HG03175 (cell line): ENCODE measurements around the gene CDYL.
"Not testable (repeated sequence)": the region's sequence is repeated elsewhere in the genome, so short reads cannot be mapped to it uniquely, and the experiment has no call there.

ENCODE experiments used
- ATAC-seq: cut with Tn5 transposase; IDR thresholded peaks from one replicate; pipeline ENCODE4 v1.9.1; 2021; ENCODE audit warnings: mild to moderate bottlenecking, moderate library complexity; ENCODE audit not compliant: unreplicated experiment

The CDYL gene

DNA sequence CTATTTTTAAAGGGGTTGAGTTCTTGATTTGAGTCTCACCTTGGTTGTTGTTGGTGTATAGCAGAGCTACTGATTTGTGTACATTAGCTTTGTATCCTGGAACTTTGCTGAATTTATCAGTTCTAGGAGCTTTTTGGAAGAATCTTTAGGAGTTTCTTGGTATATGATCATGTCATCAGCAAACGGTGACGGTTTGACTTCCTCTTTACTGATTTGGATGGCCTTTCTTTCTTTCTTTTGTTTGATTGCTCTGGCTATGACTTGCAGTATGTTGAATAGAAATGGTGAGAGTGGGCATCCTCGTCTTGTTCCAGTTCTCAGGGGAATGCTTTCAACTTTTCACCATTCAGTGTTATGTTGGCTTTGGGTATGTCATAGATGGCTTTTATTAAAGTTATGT is 64.0 kb downstream of the CDYL start:
- ATAC-seq: no peak

DNA sequence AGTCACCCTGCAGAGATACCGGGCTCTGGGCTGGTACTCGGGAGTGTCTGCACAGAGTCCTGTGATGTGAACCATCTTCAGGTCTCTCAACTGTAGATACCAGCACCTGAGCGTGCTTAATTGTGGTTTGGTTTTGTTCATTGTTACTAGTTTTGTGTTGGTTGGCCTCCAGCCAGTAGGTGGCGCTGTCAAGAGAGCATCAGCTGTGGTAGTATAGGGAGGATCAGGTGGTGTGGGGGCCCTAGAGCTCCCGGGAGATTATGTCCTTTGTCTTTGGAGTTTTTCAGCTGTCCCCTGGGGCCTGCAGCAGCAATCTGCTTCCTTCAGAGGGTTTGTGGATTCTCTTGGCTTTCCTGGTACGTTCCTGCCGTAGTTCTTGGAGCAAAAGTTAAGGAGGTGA is 67.9 kb downstream of the CDYL start:
- no peak for ATAC-seq

DNA sequence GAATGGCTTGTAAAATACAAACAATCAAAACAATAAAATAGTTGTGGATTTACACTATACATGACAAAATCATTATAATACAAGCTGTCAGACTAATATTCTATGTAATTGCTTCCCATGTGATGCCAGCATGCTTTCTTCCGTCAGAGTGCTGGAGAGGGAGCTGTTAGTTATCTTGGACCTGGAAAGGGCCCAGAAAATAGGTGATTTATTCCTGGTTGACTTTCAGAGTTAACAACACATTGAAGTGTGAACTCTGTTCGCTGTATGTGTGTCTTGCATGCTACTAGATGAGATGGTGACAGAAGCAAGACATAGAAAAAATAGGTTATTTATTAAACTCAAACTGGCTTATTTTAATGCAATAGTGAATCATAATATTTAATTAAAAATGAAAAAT is 70.2 kb downstream of the CDYL start:
- no peak for ATAC-seq

DNA sequence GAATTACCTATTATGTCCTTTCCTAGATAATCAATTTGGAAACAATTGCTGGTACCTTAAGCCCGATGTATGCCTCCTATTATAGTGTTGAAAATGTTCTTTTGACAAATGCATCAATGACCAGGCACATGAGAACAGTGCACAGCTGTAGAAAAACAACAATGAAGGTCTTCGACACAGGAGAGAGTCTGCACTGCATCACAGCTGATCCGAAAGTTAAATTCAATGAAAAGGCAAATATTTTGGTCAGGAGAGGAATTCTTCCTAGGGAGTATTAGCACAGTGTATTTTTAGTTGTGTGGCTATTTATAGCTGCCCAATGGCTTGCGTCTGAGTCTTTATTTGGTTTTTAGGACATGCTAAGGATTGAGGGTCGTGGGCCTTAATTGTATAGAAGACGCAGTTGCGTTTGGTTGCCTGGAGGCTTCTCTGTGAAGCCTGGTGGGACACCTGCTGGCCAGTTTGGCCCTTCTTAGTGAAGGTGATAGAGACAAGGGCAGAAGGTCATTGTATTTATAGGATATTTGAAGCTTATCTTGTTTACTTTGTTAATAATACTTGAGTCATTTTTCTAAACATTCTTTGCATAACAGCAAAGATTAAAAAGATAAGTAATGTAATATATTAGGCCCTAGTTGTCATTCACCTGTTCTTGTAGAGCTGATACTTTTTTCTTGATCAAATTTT is 72.3 kb downstream of the CDYL start:
- ATAC-seq: no peak

DNA sequence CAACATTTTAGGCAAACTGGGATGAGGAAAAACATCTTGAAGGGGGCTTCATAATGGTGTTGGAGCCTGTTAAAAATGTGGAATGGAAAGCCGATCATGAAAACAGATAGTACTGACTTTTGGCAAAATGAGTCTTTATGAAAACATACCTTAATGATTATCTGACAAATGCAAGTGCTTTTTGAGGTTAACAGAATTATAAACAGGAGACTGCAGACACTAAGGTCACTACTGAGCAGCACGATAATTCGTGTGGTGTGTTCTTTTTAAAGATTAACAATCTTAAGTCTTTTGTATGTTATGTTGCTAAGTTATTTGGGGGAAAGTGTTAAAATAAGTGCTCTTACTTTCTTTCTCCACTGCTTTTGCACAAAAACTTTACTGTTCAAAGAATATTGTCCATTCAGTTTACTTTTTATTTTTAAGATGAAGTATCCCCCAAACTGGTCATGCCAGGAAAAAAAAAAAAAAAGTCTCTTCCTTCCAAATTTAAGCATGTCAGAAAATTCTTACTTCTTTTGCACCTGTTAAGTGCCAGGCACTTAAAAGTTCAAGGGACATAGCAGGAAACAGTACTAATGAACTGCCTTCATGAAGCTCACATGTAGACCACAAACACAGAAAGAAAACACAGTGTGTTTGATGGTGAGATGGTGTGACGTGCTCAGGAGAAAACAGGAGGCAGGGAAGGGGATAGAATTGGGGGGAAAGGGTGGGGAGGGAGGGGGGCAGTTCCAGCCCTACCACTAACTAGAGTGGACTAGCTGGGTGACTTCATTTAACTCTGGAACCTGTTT is 73.2 kb downstream of the CDYL start:
- ATAC-seq: no peak

DNA sequence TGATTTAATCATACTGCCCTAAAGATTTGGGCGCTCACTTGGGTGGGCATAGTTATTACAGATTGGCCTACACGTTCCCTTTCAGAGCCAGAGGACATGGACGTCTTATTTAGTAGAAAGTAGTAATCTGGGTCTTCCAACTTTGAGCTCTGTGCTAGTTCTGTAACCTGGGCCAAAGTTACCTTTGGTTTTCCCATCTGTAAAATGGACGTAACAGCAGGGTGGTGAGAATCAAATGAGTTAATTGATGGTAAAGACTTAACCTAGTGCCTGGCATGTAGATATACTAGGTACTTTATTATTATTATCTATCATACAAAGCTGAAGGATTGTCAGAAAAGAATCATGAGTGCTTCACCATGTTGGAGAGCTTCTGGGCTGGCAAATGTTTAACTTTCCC is 74.8 kb downstream of the CDYL start:
- ATAC-seq: no peak

DNA sequence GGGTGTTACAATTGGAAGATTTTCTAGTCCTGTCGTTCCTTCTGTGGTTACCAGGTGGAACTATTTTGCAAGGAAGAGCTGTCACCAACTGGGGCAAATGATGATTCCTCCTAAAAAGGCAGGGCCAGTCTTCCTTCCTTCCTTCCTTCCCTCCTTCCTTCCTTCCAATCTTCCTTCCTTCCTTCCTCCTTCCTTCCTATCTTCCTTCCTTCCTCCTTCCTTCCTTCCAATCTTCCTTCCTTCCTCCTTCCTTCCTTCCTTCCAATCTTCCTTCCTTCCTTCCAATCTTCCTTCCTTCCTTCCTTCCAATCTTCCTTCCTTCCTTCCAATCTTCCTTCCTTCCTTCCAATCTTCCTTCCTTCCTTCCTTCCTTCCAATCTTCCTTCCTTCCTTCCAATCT is 76.0 kb downstream of the CDYL start:
- ATAC-seq: not testable (repeated sequence)

DNA sequence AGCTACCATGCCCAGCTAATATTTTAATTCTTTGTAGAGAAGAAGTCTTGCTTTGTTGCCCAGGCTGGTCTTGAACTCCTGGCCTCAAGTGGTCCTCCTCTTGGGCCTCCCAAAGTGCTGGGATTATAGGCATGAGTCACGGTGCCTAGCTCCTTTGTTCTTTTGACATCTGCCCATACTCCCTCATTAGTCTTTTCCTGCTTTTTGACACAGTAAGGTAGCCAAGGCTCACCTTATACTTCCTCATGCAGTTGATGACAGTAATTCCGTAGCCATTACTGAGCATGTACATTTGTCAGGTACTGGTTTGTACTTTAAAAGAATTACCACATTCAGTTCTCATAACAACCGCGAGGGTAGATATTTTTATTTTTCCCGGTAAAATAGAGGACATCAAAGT is 76.7 kb downstream of the CDYL start:
- ATAC-seq: no peak

DNA sequence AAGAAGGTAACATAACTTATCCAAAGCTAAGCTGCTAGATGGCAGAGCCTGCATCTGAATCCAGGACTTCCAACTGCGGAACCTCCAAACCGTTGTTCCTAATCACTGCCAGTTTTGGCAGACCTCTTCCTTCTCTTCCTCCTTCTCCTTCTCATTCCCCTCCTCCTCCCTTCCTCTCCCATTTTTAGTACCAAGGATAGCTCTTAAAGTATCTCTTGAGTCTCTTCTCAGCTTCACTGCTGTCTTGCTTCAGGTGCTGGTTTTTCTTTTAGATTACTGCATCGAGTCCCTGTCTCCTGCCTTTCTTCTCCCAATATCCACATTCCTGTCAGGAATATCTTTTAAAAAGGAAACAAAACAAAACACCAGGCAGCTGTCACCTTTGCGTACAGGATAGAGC is 77.1 kb downstream of the CDYL start:
- ATAC-seq: no peak

DNA sequence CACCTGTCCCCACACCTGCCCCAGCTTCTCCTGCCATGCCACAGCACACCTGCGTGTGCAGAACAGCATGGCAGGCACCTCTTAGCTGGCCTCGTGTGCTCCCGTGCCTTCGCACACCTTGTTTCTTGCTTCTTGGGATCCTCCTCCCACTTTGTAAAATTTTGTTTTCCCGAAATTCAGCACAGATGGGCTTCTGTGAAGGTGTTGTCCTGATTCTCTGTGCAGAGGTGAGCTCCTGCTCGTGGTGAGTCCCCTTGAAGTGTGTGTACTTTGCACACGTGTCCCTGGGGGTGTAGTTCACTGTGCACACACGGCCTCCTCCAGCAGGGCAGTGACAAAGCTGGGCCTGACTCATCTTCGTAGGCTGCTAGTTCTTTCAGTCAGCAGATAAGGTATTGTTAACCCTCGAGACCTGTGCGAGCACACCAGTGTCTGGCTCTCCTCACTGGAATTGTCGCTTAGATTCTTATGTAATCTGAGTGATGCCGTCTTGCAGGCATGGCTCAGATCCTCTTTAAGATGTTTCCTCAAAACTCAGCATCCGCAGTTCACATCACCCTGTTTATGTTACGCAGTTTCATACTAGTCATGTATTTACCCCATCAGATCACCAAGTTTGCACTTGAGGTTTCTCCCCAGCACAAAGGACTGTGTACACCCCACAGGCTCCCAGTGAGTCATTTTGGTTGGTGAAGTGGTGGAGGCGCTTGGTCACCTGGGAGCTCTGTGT is 77.7 kb downstream of the CDYL start:
- ATAC-seq: no peak

DNA sequence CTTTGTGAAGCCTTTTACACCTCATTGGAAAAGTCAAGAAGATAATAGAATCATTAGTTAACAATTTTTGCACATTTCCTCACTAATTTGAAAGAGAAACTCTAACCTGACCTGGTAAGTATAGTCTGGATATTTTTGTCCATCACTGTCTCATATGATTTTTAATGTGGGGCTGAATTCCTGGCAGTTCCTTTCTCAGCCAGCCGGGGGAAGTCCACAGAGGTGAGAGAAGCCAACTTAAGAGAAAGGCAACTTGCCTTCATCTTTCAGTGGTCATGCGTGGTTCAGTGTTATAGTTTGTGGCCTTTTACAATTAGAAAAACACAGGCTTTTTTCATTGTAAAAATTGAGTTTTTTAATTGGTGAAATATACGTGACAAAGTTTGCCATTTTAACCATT is 80.6 kb downstream of the CDYL start:
- ATAC-seq: no peak

DNA sequence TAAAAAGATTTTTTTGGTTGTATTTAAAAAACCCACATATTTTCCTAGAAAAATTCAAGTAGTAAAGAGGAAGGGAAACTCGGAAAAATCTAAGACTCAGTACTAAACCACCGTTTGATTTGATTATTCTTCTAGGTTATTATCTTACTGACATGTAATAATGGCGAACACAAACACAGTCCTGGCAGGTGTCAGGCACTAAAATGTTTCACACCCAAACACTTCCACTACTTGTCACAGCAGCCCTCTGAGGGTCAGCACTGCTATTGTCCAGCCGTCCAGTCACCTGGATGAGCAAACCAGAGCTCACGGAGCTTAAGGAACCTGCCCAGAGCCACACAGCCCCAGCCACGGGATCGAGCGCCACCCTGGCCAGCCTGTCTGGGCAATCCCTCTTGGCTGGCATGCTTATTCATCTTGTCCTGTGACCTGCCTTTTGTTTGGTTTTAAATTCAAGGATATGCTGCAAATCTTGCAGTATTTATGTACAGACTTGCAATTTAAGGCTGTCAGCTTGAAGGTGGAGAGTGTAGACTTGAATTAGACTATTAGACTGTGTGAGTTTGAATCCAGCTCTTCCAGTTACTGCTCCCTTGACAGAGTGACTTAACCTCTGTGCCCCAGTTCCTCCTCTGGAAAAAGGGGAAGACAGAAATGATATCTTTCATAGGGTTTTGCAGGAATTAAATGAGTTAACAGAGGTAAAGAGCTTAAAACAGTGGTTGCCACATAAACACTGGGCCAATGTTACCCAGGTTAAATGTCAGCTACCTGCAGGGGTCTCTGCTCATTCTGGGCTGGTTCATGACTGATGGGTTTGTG is 82.2 kb downstream of the CDYL start:
- no peak for ATAC-seq

DNA sequence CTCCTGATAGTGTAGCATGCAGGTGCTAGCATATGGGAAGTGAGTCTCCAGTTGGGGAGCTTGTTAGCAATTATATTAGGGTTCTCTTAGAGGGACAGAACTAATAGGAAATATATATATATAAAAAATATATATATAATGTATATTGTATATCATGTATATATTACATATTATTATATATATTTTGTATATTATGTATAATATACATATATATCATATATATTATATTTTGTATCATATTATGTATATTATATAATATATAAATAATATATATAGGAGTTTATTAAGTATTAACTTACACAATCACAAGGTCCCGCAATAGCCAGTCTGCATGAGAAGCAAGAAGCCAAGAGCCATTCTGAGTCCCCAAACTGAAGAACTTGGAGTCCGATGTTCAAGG is 84.2 kb downstream of the CDYL start:
- ATAC-seq: no peak

DNA sequence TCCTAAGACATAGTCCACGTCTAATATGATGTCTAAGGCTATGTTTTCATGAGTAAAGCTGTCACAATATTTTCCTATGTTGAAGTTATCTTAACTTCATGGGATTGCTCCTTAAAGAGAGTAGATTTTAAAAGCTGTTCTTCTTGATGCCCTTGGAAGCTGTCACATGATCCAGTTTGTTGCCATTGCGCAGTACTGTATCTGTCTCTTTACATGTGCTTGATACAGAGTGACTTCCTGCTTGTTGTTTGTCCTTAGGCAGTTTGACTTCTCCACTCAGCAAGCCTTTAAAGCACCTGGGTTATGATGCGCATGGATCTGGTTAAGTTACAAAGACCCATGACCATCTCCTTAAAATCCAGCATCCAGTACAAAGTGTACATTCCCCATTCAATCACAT is 85.4 kb downstream of the CDYL start:
- ATAC-seq: no peak

DNA sequence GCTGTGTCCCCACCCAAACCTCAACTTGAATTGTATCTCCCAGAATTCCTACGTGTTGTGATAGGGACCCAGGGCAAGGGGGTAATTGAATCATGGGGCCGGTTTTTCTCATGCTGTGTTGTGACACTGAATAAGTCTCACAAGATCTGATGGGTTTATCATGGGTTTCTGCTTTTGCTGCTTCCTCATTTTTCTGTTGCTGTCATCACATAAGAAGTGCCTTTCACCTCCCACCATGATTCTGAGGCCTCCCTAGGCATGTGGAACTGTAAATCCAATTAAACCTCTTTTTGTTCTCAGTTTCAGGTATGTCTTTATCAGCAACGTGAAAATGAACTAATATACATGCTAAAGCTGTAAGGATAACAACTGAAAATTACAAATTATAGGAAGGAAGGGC is 88.3 kb downstream of the CDYL start:
- ATAC-seq: no peak

DNA sequence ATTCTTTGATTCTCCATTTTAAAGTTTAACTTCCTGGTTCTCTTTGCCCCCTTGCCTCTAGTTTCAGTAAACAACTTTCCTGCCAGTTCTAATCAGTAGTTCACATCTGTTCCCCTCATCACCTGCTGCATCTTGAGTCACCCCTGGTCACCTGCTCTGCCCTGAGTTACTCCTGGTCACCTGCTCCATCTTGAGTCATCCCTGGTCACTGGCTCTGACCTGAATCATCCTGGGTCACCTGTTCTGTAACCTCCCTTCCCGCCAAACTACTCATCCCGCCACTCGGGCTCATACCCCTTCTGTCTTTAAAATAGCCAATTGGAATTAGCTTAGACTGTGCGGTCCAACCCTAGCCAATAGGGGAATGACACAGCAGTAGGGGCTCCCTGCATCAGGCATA is 88.8 kb downstream of the CDYL start:
- ATAC-seq: not testable (repeated sequence)

DNA sequence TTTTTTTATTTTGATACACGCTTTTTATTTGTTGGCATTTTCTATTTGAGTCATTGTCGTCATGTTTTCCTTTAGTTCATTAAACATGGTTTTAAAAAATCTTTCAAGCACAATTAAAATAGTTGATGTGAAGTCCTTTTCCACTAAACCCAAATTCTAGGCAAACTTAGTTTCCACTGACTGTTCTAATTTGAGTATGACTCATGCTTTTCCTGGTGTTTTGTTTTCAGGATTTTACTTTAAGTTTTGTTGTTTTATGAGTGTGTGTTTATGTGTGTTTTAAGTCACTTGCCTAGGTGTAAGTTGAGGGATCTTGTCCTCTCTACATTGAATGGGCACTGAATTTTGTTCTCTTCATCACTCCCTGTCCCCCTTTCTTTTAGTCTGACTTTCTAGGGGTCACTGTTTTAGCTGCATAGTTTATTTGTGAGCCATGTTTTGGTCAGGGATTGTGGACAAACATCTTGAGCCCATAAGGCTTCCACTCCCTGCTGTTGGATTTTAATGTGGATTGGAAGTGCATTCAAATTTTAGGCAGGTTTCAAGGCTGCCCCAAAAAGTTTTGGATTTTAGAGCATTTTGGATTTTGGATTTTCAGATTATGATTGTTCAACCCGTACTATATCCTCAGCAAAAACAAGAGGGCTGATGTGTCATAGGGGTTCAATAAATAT is 94.8 kb downstream of the CDYL start:
- ATAC-seq: no peak

DNA sequence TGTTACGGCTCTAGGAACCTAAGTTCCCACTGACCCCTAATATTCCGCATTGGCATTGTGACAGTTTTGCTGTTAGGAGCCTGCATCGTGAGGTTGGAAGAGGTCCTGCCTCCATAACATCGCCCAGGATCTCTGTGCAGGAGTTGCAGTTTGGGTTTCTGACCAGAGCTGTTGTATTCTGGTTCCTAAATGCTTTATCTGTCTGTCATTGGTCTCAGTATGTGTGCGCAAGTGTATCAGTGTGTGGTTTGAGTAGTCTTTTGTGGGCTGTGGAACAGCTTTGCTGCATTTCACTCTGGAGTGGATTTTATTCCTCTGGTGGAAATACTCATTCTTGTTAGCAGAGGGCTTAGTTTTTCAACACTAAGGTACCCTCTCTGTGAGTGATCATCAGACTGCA is 95.6 kb downstream of the CDYL start:
- ATAC-seq: no peak

DNA sequence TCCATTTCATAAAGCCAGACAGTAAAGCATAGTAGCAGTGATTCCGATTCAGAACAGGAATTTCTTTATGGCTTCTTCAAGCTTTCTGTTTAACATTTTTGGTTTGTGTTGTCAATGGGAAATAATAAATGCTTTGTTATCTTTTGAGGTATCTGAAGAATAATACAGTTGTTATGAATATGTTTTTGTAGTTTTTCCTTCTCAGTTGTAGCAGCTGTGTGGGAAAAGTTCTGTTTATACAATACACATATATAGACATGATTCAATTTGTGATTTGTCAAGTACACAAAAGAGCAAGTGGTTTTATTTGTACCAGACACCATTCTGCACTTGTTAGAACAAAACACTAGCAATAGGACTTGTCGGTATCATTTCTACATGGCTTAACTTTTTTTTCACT is 96.6 kb downstream of the CDYL start:
- ATAC-seq: no peak

DNA sequence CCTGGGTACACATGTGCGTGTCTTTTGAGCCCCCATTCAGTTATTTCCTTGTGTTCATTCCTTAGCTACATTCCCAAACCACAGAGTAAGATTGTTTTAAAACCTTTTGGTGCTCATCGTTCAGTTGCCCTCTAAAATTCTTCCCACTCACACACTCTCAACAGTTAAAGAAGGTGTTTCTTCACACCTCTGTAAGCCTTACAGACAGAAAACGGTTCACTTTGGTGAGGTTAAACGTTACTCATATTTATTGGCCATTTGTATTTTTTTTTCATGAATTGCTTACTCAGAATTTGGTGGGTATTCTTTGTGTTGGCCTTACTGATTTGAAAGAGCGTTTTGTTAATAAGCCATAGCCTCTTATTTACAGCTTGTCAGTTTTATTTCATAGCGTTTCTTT is 97.7 kb downstream of the CDYL start:
- ATAC-seq: no peak
